OCI-LY1 (cell line): ENCODE measurements around the gene NRCAM.

ENCODE experiments used
- H2AFZ ChIP-seq: fragments of 200-600 bp; sonication (generic), shearing (Covaris generic); 2 replicates; pipeline ENCODE4 v1.6.0; 2014; ENCODE audit warnings: antibody characterized with exemption, mild to moderate bottlenecking, low read length
- H3F3A ChIP-seq: fragments of 200-600 bp; sonication (generic), shearing (Covaris generic); 2 replicates; pipeline ENCODE4 v1.6.0; 2014; ENCODE audit warnings: mild to moderate bottlenecking, antibody characterized with exemption, low read length, moderate library complexity; ENCODE audit not compliant: insufficient read depth
- H3K27ac ChIP-seq: fragments of 200-600 bp; sonication (generic); 2 replicates; pipeline ENCODE4 v1.5.1; 2014; ENCODE audit warnings: low read length, mixed run types, mild to moderate bottlenecking, low read depth; ENCODE audit not compliant: poor library complexity, severe bottlenecking
- H3K27me3 ChIP-seq: fragments of 200-600 bp; sonication (generic); 2 replicates; pipeline ENCODE4 v1.6.0; 2014; ENCODE audit warnings: antibody characterized with exemption, mild to moderate bottlenecking, low read length, moderate library complexity; ENCODE audit not compliant: insufficient read depth
- H3K36me3 ChIP-seq: fragments of 200-600 bp; sonication (generic); 2 replicates; pipeline ENCODE4 v1.6.1; 2014; ENCODE audit warnings: mild to moderate bottlenecking, antibody characterized with exemption, low read length, moderate library complexity, mixed read lengths; ENCODE audit not compliant: insufficient read depth
- H3K4me1 ChIP-seq: fragments of 200-600 bp; sonication (generic); 2 replicates; pipeline ENCODE4 v1.5.1; 2014; ENCODE audit warnings: mild to moderate bottlenecking, low read length, moderate library complexity; ENCODE audit not compliant: insufficient read depth, severe bottlenecking
- H3K4me2 ChIP-seq: fragments of 200-600 bp; sonication (generic), shearing (Covaris generic); 2 replicates; pipeline ENCODE4 v1.6.1; 2014; ENCODE audit warnings: low read length
- H3K4me3 ChIP-seq: fragments of 200-600 bp; sonication (generic); 2 replicates; pipeline ENCODE4 v1.5.1; 2014; ENCODE audit warnings: low read length, low read depth, mild to moderate bottlenecking, mixed read lengths; ENCODE audit not compliant: poor library complexity, severe bottlenecking
- H3K79me2 ChIP-seq: fragments of 200-600 bp; shearing (Covaris generic); 2 replicates; pipeline ENCODE4 v1.6.1; 2016; ENCODE audit warnings: mixed run types, low read length, mixed read lengths; ENCODE audit not compliant: insufficient read depth
- H3K9ac ChIP-seq: fragments of 200-600 bp; sonication (generic), shearing (Covaris generic); 2 replicates; pipeline ENCODE4 v1.6.1; 2014; ENCODE audit warnings: mild to moderate bottlenecking, low read length, mixed read lengths
- H3K9me2 ChIP-seq: fragments of 200-600 bp; sonication (generic), shearing (Covaris generic); 2 replicates; pipeline ENCODE4 v1.6.1; 2014; ENCODE audit warnings: low read depth, mild to moderate bottlenecking, low read length, mixed read lengths
- H3K9me3 ChIP-seq: fragments of 200-600 bp; shearing (Covaris generic); 2 replicates; pipeline ENCODE4 v1.6.1; 2014; ENCODE audit warnings: low read length, mixed read lengths
- H4K20me1 ChIP-seq: fragments of 200-600 bp; sonication (generic), shearing (Covaris generic); 2 replicates; pipeline ENCODE4 v1.6.0; 2016; ENCODE audit warnings: mild to moderate bottlenecking, low read length; ENCODE audit not compliant: insufficient read depth
- CTCF ChIP-seq: fragments of 200-600 bp; sonication (generic), shearing (Covaris generic); IDR thresholded peaks from 2 replicates; pipeline ENCODE4 v1.5.1; 2017; ENCODE audit warnings: mild to moderate bottlenecking, antibody characterized with exemption, low read length, moderate library complexity, mixed read lengths
- EZH2 ChIP-seq: fragments of 200-600 bp; sonication (generic), shearing (Covaris generic); IDR thresholded peaks from 2 replicates; pipeline ENCODE4 v1.8.0; 2017; ENCODE audit warnings: borderline replicate concordance, mixed run types, mild to moderate bottlenecking, antibody characterized with exemption, low read length, moderate library complexity, mixed read lengths

The NRCAM gene

GRCh38 chr7:108441392-108441955 is 14.8 kb downstream of the NRCAM start:
- Histone ChIP-seq H3K4me1 (no peaks in the 10 kb centered on the region), H2AFZ (no peak overlapping the region), H3K27ac (no peak overlapping the region), H3K27me3 (no peaks in the 10 kb centered on the region), H3K36me3 (no peaks in the 10 kb centered on the region), H3K9me2 (no peaks in the 10 kb centered on the region), H3F3A (no peaks in the 10 kb centered on the region), H3K9me3 (no peaks in the 10 kb centered on the region), H3K9ac (no peak overlapping the region), H3K79me2 (no peaks in the 10 kb centered on the region), H4K20me1 (no peaks in the 10 kb centered on the region), H3K4me2 (no peak overlapping the region), H3K4me3 (no peak overlapping the region)
- no peak for TF ChIP-seq CTCF
- TF ChIP-seq EZH2 = no peak

- no peak overlapping the region for H3K27ac ChIP-seq
- H3K9me2 ChIP-seq = no peaks in the 10 kb centered on the region
- no peak overlapping the region for H3K4me2 ChIP-seq
- H3K27me3 ChIP-seq = no peaks in the 10 kb centered on the region
- no peak overlapping the region for H3K4me3 ChIP-seq
- H3K9ac ChIP-seq = no peak overlapping the region
- no peaks in the 10 kb centered on the region for H3K79me2 ChIP-seq
- H4K20me1 ChIP-seq = no peaks in the 10 kb centered on the region
- no peaks in the 10 kb centered on the region for H3K9me3 ChIP-seq
- TF ChIP-seq CTCF (no peak), EZH2 (no peak)
- H3K4me1 ChIP-seq = no peaks in the 10 kb centered on the region
- no peak overlapping the region for H2AFZ ChIP-seq
- H3F3A ChIP-seq = no peaks in the 10 kb centered on the region
- no peaks in the 10 kb centered on the region for H3K36me3 ChIP-seq
Observed at GRCh38 chr7:108440613-108441012, 15.6 kb downstream of the NRCAM start.

- no peaks in the 10 kb centered on the region; the same call in 1 of the 2 replicates for H3K27me3 ChIP-seq
- H3F3A ChIP-seq = no peaks in the 10 kb centered on the region
- H3K4me3 ChIP-seq = no peak overlapping the region
- H3K36me3 ChIP-seq = no peaks in the 10 kb centered on the region
- no peaks in the 10 kb centered on the region for H3K9me2 ChIP-seq
- no peak overlapping the region for H3K9ac ChIP-seq
- no peak for TF ChIP-seq CTCF
- no peaks in the 10 kb centered on the region for H3K79me2 ChIP-seq
- no peaks in the 10 kb centered on the region for H3K4me1 ChIP-seq
- no peak overlapping the region for H2AFZ ChIP-seq
- no peak overlapping the region for H3K4me2 ChIP-seq
- H4K20me1 ChIP-seq = no peaks in the 10 kb centered on the region
- no peaks in the 10 kb centered on the region for H3K9me3 ChIP-seq
- no peak overlapping the region for H3K27ac ChIP-seq
Observed at GRCh38 chr7:108436906-108437305, 19.3 kb downstream of the NRCAM start.
